Kidney glomerular epithelial cell (primary cell): ENCODE data around the gene SIGLEC12.
"Not testable (repeated sequence)": the region's sequence is repeated elsewhere in the genome, so short reads cannot be mapped to it uniquely, and the experiment has no call there.

Experiments
- DNase-seq: peaks from one replicate; lab custom pipeline; 2025; lab: John Stamatoyannopoulos, UW

The SIGLEC12 gene

GRCh38 chr19:51457351-51458013 lies 44.1 kb downstream of the SIGLEC12 start:
- no peak for DNase-seq

GRCh38 chr19:51456541-51457290 lies 44.9 kb downstream of the SIGLEC12 start:
- no peak for DNase-seq

- no peak for DNase-seq
Measured at GRCh38 chr19:51450730-51451307, 50.8 kb downstream of the SIGLEC12 start.

GRCh38 chr19:51448411-51449016 lies 53.1 kb downstream of the SIGLEC12 start:
- no peak for DNase-seq

GRCh38 chr19:51448011-51448410 lies 53.6 kb downstream of the SIGLEC12 start:
- no peak for DNase-seq

GRCh38 chr19:51447510-51447909 lies 54.1 kb downstream of the SIGLEC12 start:
- DNase-seq, result not testable (repeated sequence)

GRCh38 chr19:51441410-51442390 lies 59.9 kb downstream of the SIGLEC12 start:
- no peak for DNase-seq
